ENCODE results near the gene PRRT1. TPM values are rescaled to one million over a fixed set of nuclear protein-coding genes. Genes with fewer than 3 reads are reported as not detected.

PRRT1 gene
- total RNA-seq, 6 donors from 2014 or later = 0.69 to 6.3 (median 0.98) TPM; not detected in 1

GRCh38 chr6:32123681-32124080 lies 28.1 kb downstream of the PRRT1 start:
- Histone ChIP-seq H3K27me3 (no peaks in the 10 kb centered on the region), H3K4me3 (no peak overlapping the region), H3K9me3 (no peaks in the 10 kb centered on the region), H3K4me1 (peaks cover 24 to 34% (median 29%) of the 10 kb centered on the region in 4 donors), H3K27ac (no peak overlapping the region), H3K36me3 (peaks cover 35 to 81% (median 55%) of the 10 kb centered on the region in 4 donors)
- ATAC-seq (ENCODE audit: low FRiP score in 2 of 2) (no peak), DNase-seq (no peak)
- WGBS, 2 donors = 98 to 99% methylated on average over 4 of the region's 4 CpGs
- TF ChIP-seq CTCF (IDR thresholded peaks at IDR 0.05) = no peak
- TF ChIP-seq EP300 (IDR thresholded peaks at IDR 0.05) = no peak
- no peak for TF ChIP-seq POLR2A (IDR thresholded peaks at IDR 0.05)
- TF ChIP-seq POLR2AphosphoS5 (IDR thresholded peaks at IDR 0.05) = no peak

- Histone ChIP-seq H3K27ac (peak overlapping the region in 2 of 4 donors; percentile 14 to 32), H3K4me3 (no peak overlapping the region), H3K4me1 (peaks cover 14 to 30% (median 26%) of the 10 kb centered on the region in 4 donors), H3K36me3 (peaks cover 52 to 97% (median 77%) of the 10 kb centered on the region in 4 donors), H3K27me3 (peaks cover 0 to 1% (median 0%) of the 10 kb centered on the region in 4 donors), H3K9me3 (no peaks in the 10 kb centered on the region)
- 95 to 97% methylated on average over 8 to 12 of the region's 12 CpGs for WGBS, 2 donors
- DNase-seq (no peak), ATAC-seq (ENCODE audit: low FRiP score in 2 of 2) (no peak)
- TF ChIP-seq EP300 (IDR thresholded peaks at IDR 0.05) (no peak), POLR2AphosphoS5 (IDR thresholded peaks at IDR 0.05) (no peak), POLR2A (IDR thresholded peaks at IDR 0.05) (no peak), CTCF (IDR thresholded peaks at IDR 0.05) (no peak)
These were observed 31.1 kb downstream of the PRRT1 start for GRCh38 chr6:32120573-32121059.

- TF ChIP-seq EP300 (IDR thresholded peaks at IDR 0.05) = no peak
- TF ChIP-seq CTCF (IDR thresholded peaks at IDR 0.05) = peak; percentile 83 to 93 (median 88)
- ATAC-seq (ENCODE audit: low FRiP score in 2 of 2) (peak; percentile 73 to 88), DNase-seq (peak; percentile 90 to 96)
- H3K9me3 ChIP-seq = no peaks in the 10 kb centered on the region
- peak overlapping the region; percentile 31 to 86 (median 62) for H3K27ac ChIP-seq
- no peak overlapping the region for H3K4me3 ChIP-seq
- peaks cover 0 to 1% (median 0%) of the 10 kb centered on the region in 4 donors for H3K27me3 ChIP-seq
- H3K36me3 ChIP-seq = peaks cover 36 to 84% (median 71%) of the 10 kb centered on the region in 4 donors
- 24 to 25% methylated on average over 17 of the region's 17 CpGs for WGBS, 2 donors
- H3K4me1 ChIP-seq = peaks cover 28 to 43% (median 38%) of the 10 kb centered on the region in 4 donors
These were observed 32.7 kb downstream of the PRRT1 start for GRCh38 chr6:32118782-32119628.

DNA sequence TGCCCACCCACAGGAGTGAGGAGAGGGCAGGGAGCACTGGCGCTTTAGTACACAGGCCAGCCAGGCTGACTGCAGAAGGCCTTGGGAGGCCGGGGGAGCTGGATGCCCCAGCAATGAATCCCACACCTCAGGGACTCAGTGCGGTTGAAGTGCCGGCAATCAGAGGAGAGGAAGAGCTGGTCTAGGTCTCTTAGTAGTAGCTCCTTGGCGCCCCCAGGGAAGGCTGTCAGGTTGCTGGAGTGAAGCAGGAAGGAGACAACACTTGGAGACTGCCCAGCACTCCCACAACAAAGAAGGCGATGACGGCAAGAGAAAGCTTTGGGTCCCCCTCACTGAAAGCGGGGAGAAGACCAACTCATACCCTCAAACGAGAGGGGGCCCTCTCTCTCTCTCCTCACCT lies 34.3 kb downstream of the PRRT1 start:
- no peak overlapping the region for H3K4me3 ChIP-seq
- peaks cover 36 to 71% (median 67%) of the 10 kb centered on the region in 4 donors for H3K36me3 ChIP-seq
- DNase-seq (no peak), ATAC-seq (ENCODE audit: low FRiP score in 2 of 2) (no peak)
- H3K27ac ChIP-seq = peak overlapping the region; percentile 56 to 86 (median 72)
- peaks cover 41 to 58% (median 53%) of the 10 kb centered on the region in 4 donors for H3K4me1 ChIP-seq
- peaks cover 0 to 1% (median 0%) of the 10 kb centered on the region in 4 donors for H3K27me3 ChIP-seq
- H3K9me3 ChIP-seq = no peaks in the 10 kb centered on the region
- no peak for TF ChIP-seq POLR2A (IDR thresholded peaks at IDR 0.05)
- TF ChIP-seq POLR2AphosphoS5 (IDR thresholded peaks at IDR 0.05) = no peak
- no peak for TF ChIP-seq CTCF (IDR thresholded peaks at IDR 0.05)
- no peak for TF ChIP-seq EP300 (IDR thresholded peaks at IDR 0.05)
- WGBS, 2 donors = 82 to 84% methylated on average over 7 to 9 of the region's 9 CpGs

Data from upper lobe of left lung (tissue), 6 donors.